ENCODE results near the gene THAP7.

- TF ChIP-seq CTCF (IDR thresholded peaks at IDR 0.05), result no peak
- no peak for TF ChIP-seq POLR2AphosphoS5 (IDR thresholded peaks at IDR 0.05)
- no peak for TF ChIP-seq POLR2A (IDR thresholded peaks at IDR 0.05)
Observed at GRCh38 chr22:21042978-21043859, 41.3 kb upstream of the THAP7 start.
